Gastrocnemius medialis (tissue), 4 donors: Measurements from ENCODE around the gene TAF11.

Experiments used
- POLR2A ChIP-seq, 2 donors: fragments of 450-650 bp; IDR thresholded peaks; one replicate each; pipeline ENCODE4 v1.6.1; 2017; ENCODE audit warnings: antibody characterized with exemption in 2 of 2, mild to moderate bottlenecking in 2 of 2, moderate library complexity in 2 of 2
- TF ChIP-seq, protein P1 (sequence below), 5 experiments: fragments of 450-650 bp in 3 of 5; fragments of 200-600 bp in 2 of 5; sonication (generic) in 2 of 5; IDR thresholded peaks in 4 of 5; conservative IDR thresholded peaks in 1 of 5; 1 replicate in 4 of 5; 2 replicates in 1 of 5; pipeline ENCODE4 v1.5.1; 2016 to 2019; ENCODE audit warnings: antibody characterized with exemption in 5 of 5, mild to moderate bottlenecking in 3 of 5, moderate library complexity in 3 of 5

DNA sequence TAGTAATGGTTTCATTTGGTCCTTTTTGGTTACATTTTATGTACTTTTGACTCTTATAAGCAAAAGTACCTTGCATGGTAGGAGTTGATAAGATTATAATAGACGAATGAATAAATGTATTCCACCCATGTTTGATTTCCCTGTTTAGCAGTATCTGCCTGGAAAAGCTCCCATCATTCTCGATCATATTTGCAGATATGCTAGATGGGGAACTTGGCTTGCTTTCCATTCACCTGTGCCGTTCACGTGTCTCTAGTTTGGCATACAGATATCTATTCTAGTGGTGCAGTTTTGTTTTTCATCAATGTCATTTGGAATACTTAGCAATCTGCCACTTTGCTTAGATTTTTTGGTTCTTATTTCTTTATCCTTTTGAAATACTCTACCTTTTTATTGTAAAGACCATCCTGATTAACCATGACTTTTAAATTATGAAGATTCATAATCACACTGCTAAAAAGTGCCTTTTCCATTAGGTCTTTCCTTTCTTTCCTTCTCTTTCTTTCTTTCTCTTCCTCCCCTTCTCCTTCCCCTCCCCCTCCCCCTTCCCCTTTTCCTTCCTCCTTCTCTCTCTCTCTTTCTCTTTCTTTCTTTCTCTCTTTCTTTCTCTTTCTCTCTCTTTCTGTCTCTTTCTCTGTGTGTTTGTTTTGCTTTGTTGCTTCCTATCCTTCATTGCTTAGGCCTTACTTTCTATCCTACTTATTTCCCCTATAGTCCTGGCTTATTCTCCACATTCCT is 41.6 kb upstream of the TAF11 start:
- TF ChIP-seq, protein P1, sequence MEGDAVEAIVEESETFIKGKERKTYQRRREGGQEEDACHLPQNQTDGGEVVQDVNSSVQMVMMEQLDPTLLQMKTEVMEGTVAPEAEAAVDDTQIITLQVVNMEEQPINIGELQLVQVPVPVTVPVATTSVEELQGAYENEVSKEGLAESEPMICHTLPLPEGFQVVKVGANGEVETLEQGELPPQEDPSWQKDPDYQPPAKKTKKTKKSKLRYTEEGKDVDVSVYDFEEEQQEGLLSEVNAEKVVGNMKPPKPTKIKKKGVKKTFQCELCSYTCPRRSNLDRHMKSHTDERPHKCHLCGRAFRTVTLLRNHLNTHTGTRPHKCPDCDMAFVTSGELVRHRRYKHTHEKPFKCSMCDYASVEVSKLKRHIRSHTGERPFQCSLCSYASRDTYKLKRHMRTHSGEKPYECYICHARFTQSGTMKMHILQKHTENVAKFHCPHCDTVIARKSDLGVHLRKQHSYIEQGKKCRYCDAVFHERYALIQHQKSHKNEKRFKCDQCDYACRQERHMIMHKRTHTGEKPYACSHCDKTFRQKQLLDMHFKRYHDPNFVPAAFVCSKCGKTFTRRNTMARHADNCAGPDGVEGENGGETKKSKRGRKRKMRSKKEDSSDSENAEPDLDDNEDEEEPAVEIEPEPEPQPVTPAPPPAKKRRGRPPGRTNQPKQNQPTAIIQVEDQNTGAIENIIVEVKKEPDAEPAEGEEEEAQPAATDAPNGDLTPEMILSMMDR (IDR thresholded peaks at IDR 0.05 in 4 of 5, conservative IDR thresholded peaks at IDR 0.05 in 1 of 5): no peak
- TF ChIP-seq POLR2A (IDR thresholded peaks at IDR 0.05): no peak
